Measurements from ENCODE around the gene TSPAN5. TPM values are rescaled to one million over a fixed set of nuclear protein-coding genes. Genes with fewer than 3 reads are reported as not detected.

Gene TSPAN5
- total and polyA plus RNA-seq, 2 of the 4 experiments (the other 2 are of a cell fraction) = 64.8 to 79.6 TPM

GRCh38 chr4:98482503-98482846 lies 175.9 kb downstream of the TSPAN5 start:
- no peak overlapping the region for H3K4me2 ChIP-seq (ENCODE audit: low read depth, low read length)
- dilution Hi-C loops (cut with HindIII; ENCODE audit: low sequenced_read_pairs, unreplicated experiment) = no loop called here
- peak overlapping the region; percentile 74 for H2BK120ac ChIP-seq (ENCODE audit: low read depth, low read length)

More at GRCh38 chr4:98482503-98482846, 175.9 kb downstream of the TSPAN5 start:
- intact Hi-C loops (cut with micrococcal nuclease) (no loop called here), in situ Hi-C loops (cut with MboI; ENCODE audit: low sequenced_read_pairs) (no loop called here)
- DNase-seq (no peak), ATAC-seq (ENCODE audit: low read depth) (no peak)
- Histone ChIP-seq H3K9ac (ENCODE audit: low read depth, low read length) (no peak overlapping the region), H3K14ac (replicated peaks; ENCODE audit: low read depth, low read length) (0 out of 2 replicates have a peak overlapping the region, but pooled peaks have one; percentile 42), H3K9me1 (ENCODE audit: insufficient read depth, low read length) (peaks cover 24% of the 10 kb centered on the region), H2AK9ac (replicated peaks; ENCODE audit: low read depth, low read length, poor library complexity) (peak overlapping the region; percentile 68), H3K36me3 (ENCODE audit: control insufficient read depth, insufficient read depth, low read length) (peaks cover 13% of the 10 kb centered on the region), H3K27ac (ENCODE audit: insufficient read depth, low read length) (no peak overlapping the region), H3K4ac (ENCODE audit: low read depth, low read length) (peak overlapping the region; percentile 84), H3K4me3 (ENCODE audit: insufficient read depth, low read depth, low read length) (no peak overlapping the region), H2AK5ac (ENCODE audit: low read depth, low read length) (peak overlapping the region; percentile 73; the same call in 1 of the 2 replicates), H3K9me3 (ENCODE audit: control insufficient read depth, insufficient read depth, low read length) (no peaks in the 10 kb centered on the region), H3K4me1 (ENCODE audit: control insufficient read depth, insufficient read depth, low read length) (peaks cover 13% of the 10 kb centered on the region), H3K56ac (ENCODE audit: extremely low read depth, insufficient read depth, low read length) (no peak overlapping the region), H4K91ac (ENCODE audit: insufficient read depth, low read depth, low read length) (no peak overlapping the region), H4K8ac (ENCODE audit: low read depth in 2 of 2, low read length in 2 of 2) (peak overlapping the region in 1 of 2 experiments; percentile 68; a peak in 1 of 4 replicates), H2BK15ac (ENCODE audit: low read depth, low read length) (0 out of 3 replicates have a peak overlapping the region, but pooled peaks have one; percentile 72), H3K18ac (ENCODE audit: low read depth, low read length) (no peak overlapping the region; the same call in 1 of the 2 replicates), H3K27me3 (ENCODE audit: control insufficient read depth, insufficient read depth, low read length) (no peaks in the 10 kb centered on the region), H4K20me1 (ENCODE audit: insufficient read depth, low read length) (no peaks in the 10 kb centered on the region), H3K23ac (ENCODE audit: low read depth, low read length) (0 out of 2 replicates have a peak overlapping the region, but pooled peaks have one; percentile 17), H2AFZ (replicated peaks; ENCODE audit: low read length, poor library complexity) (no peak overlapping the region), H2BK20ac (ENCODE audit: low read depth, low read length) (0 out of 2 replicates have a peak overlapping the region, but pooled peaks have one; percentile 81), H3K79me1 (ENCODE audit: low read depth in 1 of 2, low read length in 2 of 2) (peaks cover 39 to 63% of the 10 kb centered on the region in 2 experiments), H2BK5ac (ENCODE audit: low read depth, low read length, poor library complexity, severe bottlenecking) (peak overlapping the region; percentile 28), H4K5ac (ENCODE audit: low read depth, low read length) (peak overlapping the region; percentile 53; the same call in 1 of the 2 replicates)
- POLR2A ChIA-PET (ENCODE audit: unreplicated experiment) = no interaction called here
- WGBS, 2 experiments (ENCODE audit: extremely low coverage in 2 of 2, insufficient read length in 1 of 2) = no CpG with 5 or more reads among the region's 3 CpGs
- no peak for TF ChIP-seq RAD21 (IDR thresholded peaks at IDR 0.05; ENCODE audit: low read length)
- CTCF ChIA-PET = interaction anchor here (0.6 to 1.9 kb wide), 3 partner anchors 15 to 446 kb away, joined by 3 to 5 read pairs (median 3); no protein-coding TSS in a partner anchor
- no TSS peak for BruUV-seq (replicated peaks)

All from IMR-90 (cell line).